TTC549 (cell line): ENCODE results near the gene LDAH.

Experiments used
- FAIRE-seq: peaks from 2 replicates; lab custom pipeline; 2012; peaks lifted over from hg19 to GRCh38; lab: Jason Lieb, UNC

The LDAH gene

GRCh38 chr2:20650877-20651730 is 171.8 kb downstream of the LDAH start, which contains the start of gene HS1BP3:
Gene HS1BP3, minus strand, starts transcription at chr2:20651098. Its CDS starts 35 bp downstream, at chr2:20651063.
- FAIRE-seq, result no peak

GRCh38 chr2:20650393-20650876 is 172.5 kb downstream of the LDAH start:
- FAIRE-seq, result no peak

- FAIRE-seq, result no peak
These were observed 172.9 kb downstream of the LDAH start for GRCh38 chr2:20649976-20650375.

- no peak for FAIRE-seq
These were observed 173.3 kb downstream of the LDAH start for GRCh38 chr2:20649576-20649975.

- FAIRE-seq, result no peak
These were observed 174.1 kb downstream of the LDAH start for GRCh38 chr2:20648831-20649230.

- FAIRE-seq, result no peak
These were observed 174.7 kb downstream of the LDAH start for GRCh38 chr2:20648206-20648605.

GRCh38 chr2:20647738-20648137 is 175.2 kb downstream of the LDAH start:
- FAIRE-seq, result no peak

GRCh38 chr2:20647211-20647610 is 175.7 kb downstream of the LDAH start:
- no peak for FAIRE-seq

GRCh38 chr2:20646446-20646845 is 176.5 kb downstream of the LDAH start:
- FAIRE-seq, result no peak

- no peak for FAIRE-seq
These were observed 177.1 kb downstream of the LDAH start for GRCh38 chr2:20645761-20646160.

- no peak for FAIRE-seq
These were observed 177.6 kb downstream of the LDAH start for GRCh38 chr2:20645301-20645701.

- FAIRE-seq, result no peak
These were observed 179.1 kb downstream of the LDAH start for GRCh38 chr2:20643826-20644225.

GRCh38 chr2:20643060-20643459 is 179.8 kb downstream of the LDAH start:
- no peak for FAIRE-seq

GRCh38 chr2:20642055-20642971 is 180.6 kb downstream of the LDAH start:
- FAIRE-seq, result no peak

- FAIRE-seq, result no peak
These were observed 181.5 kb downstream of the LDAH start for GRCh38 chr2:20641123-20641985.

GRCh38 chr2:20640411-20641122 is 182.3 kb downstream of the LDAH start:
- no peak for FAIRE-seq

- FAIRE-seq, result no peak
These were observed 184.1 kb downstream of the LDAH start for GRCh38 chr2:20638646-20639430.

GRCh38 chr2:20638014-20638413 is 184.9 kb downstream of the LDAH start:
- no peak for FAIRE-seq

GRCh38 chr2:20637147-20637546 is 185.8 kb downstream of the LDAH start:
- FAIRE-seq, result no peak
